ENCODE results near the gene TUBA4A.

GRCh38 chr2:219285894-219286425, 32.2 kb upstream of the TUBA4A start:
- TF ChIP-seq YY1 (IDR thresholded peaks at IDR 0.05; ENCODE audit: low read depth, low read length) (no peak), CTCF (IDR thresholded peaks at IDR 0.05; ENCODE audit: control extremely low read depth in 1 of 3, insufficient read depth in 1 of 3, low read depth in 1 of 3, low read length in 3 of 3) (no peak), KDM1A (IDR thresholded peaks at IDR 0.05; ENCODE audit: borderline replicate concordance, low read length) (no peak), POLR2A (IDR thresholded peaks at IDR 0.05; ENCODE audit: control extremely low read depth in 1 of 2, low read depth in 2 of 2, low read length in 2 of 2) (no peak), JUN (IDR thresholded peaks at IDR 0.05; ENCODE audit: low read depth, low read length) (no peak), TAF1 (IDR thresholded peaks at IDR 0.05; ENCODE audit: low read depth, low read length) (no peak), ATF3 (IDR thresholded peaks at IDR 0.05; ENCODE audit: insufficient read depth, low read depth, low read length) (no peak), HDAC2 (IDR thresholded peaks at IDR 0.05; ENCODE audit: borderline replicate concordance in 1 of 2, low read depth in 2 of 2, low read length in 2 of 2) (no peak), POU5F1 (IDR thresholded peaks at IDR 0.05; ENCODE audit: low read depth, low read length) (no peak), SRF (IDR thresholded peaks at IDR 0.05; ENCODE audit: low read depth, low read length) (no peak), GTF2F1 (IDR thresholded peaks at IDR 0.05; ENCODE audit: borderline replicate concordance, low read depth, low read length) (no peak)

All from H1 (cell line).